NT2/D1 (cell line): ENCODE data around the gene TOMM7.
"Not testable (repeated sequence)": the region's sequence is repeated elsewhere in the genome, so short reads cannot be mapped to it uniquely, and the experiment has no call there.

ENCODE experiments used
- SUZ12 ChIP-seq: IDR thresholded peaks from 2 replicates; pipeline ENCODE4 v1.6.1; 2011; ENCODE audit not compliant: insufficient read length, insufficient read depth; ENCODE audit errors: extremely low read depth
- YY1 ChIP-seq: IDR thresholded peaks from 2 replicates; pipeline ENCODE4 v1.6.1; 2011; ENCODE audit not compliant: insufficient read length, insufficient read depth
- ZNF274 ChIP-seq: IDR thresholded peaks from 2 replicates; pipeline ENCODE4 v1.6.1; 2011; ENCODE audit warnings: mild to moderate bottlenecking, low read depth, low read length

GRCh38 chr7:22790640-22791039 lies 32.0 kb downstream of the TOMM7 start:
- not testable (repeated sequence) for TF ChIP-seq ZNF274, YY1, SUZ12
